Measurements from ENCODE around the gene RNF169. TPM values are rescaled to one million over a fixed set of nuclear protein-coding genes. Genes with fewer than 3 reads are reported as not detected.

Gene RNF169
- total RNA-seq, 1 donor from 2014 or later, result 20.9 TPM

- intact Hi-C loops (cut with DNase I), result loop anchor here (10.0 kb wide), 1 partner anchor 490 kb away; no protein-coding TSS in a partner anchor
- peaks cover 6% of the 10 kb centered on the region for H3K27me3 ChIP-seq
- no peak overlapping the region for H3K4me3 ChIP-seq
These were observed 14.1 kb upstream of the RNF169 start for GRCh38 chr11:74734559-74734925.

GRCh38 chr11:74735365-74735928 is 13.2 kb upstream of the RNF169 start:
- H3K36me3 ChIP-seq, result no peaks in the 10 kb centered on the region
- DNase-seq (ENCODE audit: extremely low spot score in 2 of 2), result no peak
- no peak overlapping the region for H3K4me3 ChIP-seq
- no peak overlapping the region for H3K27ac ChIP-seq
- H3K27me3 ChIP-seq, result peaks cover 6% of the 10 kb centered on the region
- intact Hi-C loops (cut with DNase I), result loop anchor here (10.0 kb wide), 1 partner anchor 491 kb away; no protein-coding TSS in a partner anchor
- H3K9me3 ChIP-seq, result no peaks in the 10 kb centered on the region
- H3K4me1 ChIP-seq, result peaks cover 12% of the 10 kb centered on the region
- TF ChIP-seq POLR2AphosphoS5 (IDR thresholded peaks at IDR 0.05; ENCODE audit: insufficient read depth in 1 of 2, low read depth in 1 of 2) (no peak), POLR2A (IDR thresholded peaks at IDR 0.05) (no peak), CTCF (IDR thresholded peaks at IDR 0.05) (no peak)

More at GRCh38 chr11:74734559-74734925, 14.1 kb upstream of the RNF169 start:
- TF ChIP-seq POLR2A (IDR thresholded peaks at IDR 0.05) (no peak), POLR2AphosphoS5 (IDR thresholded peaks at IDR 0.05; ENCODE audit: insufficient read depth in 1 of 2, low read depth in 1 of 2) (no peak), CTCF (IDR thresholded peaks at IDR 0.05) (no peak)
- Histone ChIP-seq H3K4me1 (peaks cover 12% of the 10 kb centered on the region), H3K36me3 (no peaks in the 10 kb centered on the region), H3K27ac (no peak overlapping the region), H3K9me3 (no peaks in the 10 kb centered on the region)
- no peak for DNase-seq (ENCODE audit: extremely low spot score in 2 of 2)

- DNase-seq (ENCODE audit: extremely low spot score in 2 of 2), result no peak
- no peak for TF ChIP-seq CTCF (IDR thresholded peaks at IDR 0.05)
- TF ChIP-seq POLR2A (IDR thresholded peaks at IDR 0.05), result no peak
- no peak for TF ChIP-seq POLR2AphosphoS5 (IDR thresholded peaks at IDR 0.05; ENCODE audit: insufficient read depth in 1 of 2, low read depth in 1 of 2)
- peaks cover 6% of the 10 kb centered on the region for H3K27me3 ChIP-seq
- intact Hi-C loops (cut with DNase I), result loop anchor here (10.0 kb wide), 1 partner anchor 491 kb away; no protein-coding TSS in a partner anchor
- no peaks in the 10 kb centered on the region for H3K9me3 ChIP-seq
- no peak overlapping the region for H3K27ac ChIP-seq
- no peaks in the 10 kb centered on the region for H3K36me3 ChIP-seq
- H3K4me3 ChIP-seq, result no peak overlapping the region
- peaks cover 8% of the 10 kb centered on the region for H3K4me1 ChIP-seq
These were observed 12.6 kb upstream of the RNF169 start for GRCh38 chr11:74736031-74736430.

- no peaks in the 10 kb centered on the region for H3K4me1 ChIP-seq
- no peaks in the 10 kb centered on the region for H3K36me3 ChIP-seq
- H3K4me3 ChIP-seq, result no peak overlapping the region
- H3K9me3 ChIP-seq, result no peaks in the 10 kb centered on the region
- intact Hi-C loops (cut with DNase I), result loop anchor here (10.0 kb wide), 1 partner anchor 495 kb away; no protein-coding TSS in a partner anchor
- H3K27me3 ChIP-seq, result no peaks in the 10 kb centered on the region
- TF ChIP-seq POLR2A (IDR thresholded peaks at IDR 0.05) (no peak), CTCF (IDR thresholded peaks at IDR 0.05) (peak; percentile 25 to 76 (median 67)), POLR2AphosphoS5 (IDR thresholded peaks at IDR 0.05; ENCODE audit: insufficient read depth in 1 of 2, low read depth in 1 of 2) (no peak)
- no peak for DNase-seq (ENCODE audit: extremely low spot score in 2 of 2)
- no peak overlapping the region for H3K27ac ChIP-seq
These were observed 8.9 kb upstream of the RNF169 start for GRCh38 chr11:74739546-74740270.

- intact Hi-C loops (cut with DNase I), result no loop called here
- H3K4me1 ChIP-seq, result no peaks in the 10 kb centered on the region
- H3K27me3 ChIP-seq, result no peaks in the 10 kb centered on the region
- no peak overlapping the region for H3K4me3 ChIP-seq
- no peaks in the 10 kb centered on the region for H3K36me3 ChIP-seq
- TF ChIP-seq POLR2A (IDR thresholded peaks at IDR 0.05) (no peak), CTCF (IDR thresholded peaks at IDR 0.05) (no peak), POLR2AphosphoS5 (IDR thresholded peaks at IDR 0.05; ENCODE audit: insufficient read depth in 1 of 2, low read depth in 1 of 2) (no peak)
- DNase-seq (ENCODE audit: extremely low spot score in 2 of 2), result peak in 1 of 2 donors; percentile 3
- no peaks in the 10 kb centered on the region for H3K9me3 ChIP-seq
- no peak overlapping the region for H3K27ac ChIP-seq
These were observed 6.6 kb upstream of the RNF169 start for GRCh38 chr11:74742070-74742469.
